Naive thymus-derived CD4-positive, alpha-beta T cell (primary cell): ENCODE measurements around the gene SNAPC4. TPM values are rescaled to one million over a fixed set of nuclear protein-coding genes. Genes with fewer than 3 reads are reported as not detected.

Source experiments
- ATAC-seq: fragments of 150-1000 bp; cut with Tn5 transposase; 2 replicates; pipeline ENCODE4 v1.10.0; 2021; ENCODE audit warnings: mild to moderate bottlenecking, moderate library complexity
- CTCF ChIA-PET: fragments of 350-600 bp; sonication (Branson Sonifier 250); formaldehyde crosslinking; loops from one replicate; lab custom pipeline; 2021; ENCODE audit warnings: antibody characterized with exemption; lab: Charles Lee
- POLR2A ChIA-PET: fragments of 350-600 bp; sonication (Branson Sonifier 250); formaldehyde crosslinking; loops from one replicate; lab custom pipeline; 2021; ENCODE audit warnings: antibody characterized with exemption, inconsistent platforms; lab: Charles Lee
- DNase-seq, 9 donors: peaks; one replicate each; pipeline versions ENCODE4 v3.0.0 to v3.0.0-alpha.2; 2020 to 2022; ENCODE audit warnings: mixed read lengths in 1 of 9
- H3K27ac ChIP-seq: one replicate; pipeline ENCODE4 v1.7.0; 2013; ENCODE audit warnings: mild to moderate bottlenecking, low read depth, low read length, moderate library complexity
- H3K27me3 ChIP-seq, 2 donors: one replicate each; pipeline ENCODE4 v1.7.0; 2013; ENCODE audit warnings: low read length in 2 of 2, mild to moderate bottlenecking in 2 of 2, moderate library complexity in 2 of 2; ENCODE audit not compliant: control insufficient read depth in 2 of 2, insufficient read depth in 2 of 2
- H3K36me3 ChIP-seq, 3 experiments: 1 replicate in 2 of 3; 2 replicates in 1 of 3; pipeline ENCODE4 v1.7.0; 2013; ENCODE audit warnings: low read length in 3 of 3, mild to moderate bottlenecking in 3 of 3, moderate library complexity in 1 of 3; ENCODE audit not compliant: insufficient read depth in 3 of 3, control insufficient read depth in 2 of 3
- H3K4me1 ChIP-seq, 2 donors: one replicate each; pipeline ENCODE4 v1.7.0; 2013; ENCODE audit warnings: low read length in 2 of 2, mild to moderate bottlenecking in 2 of 2, moderate library complexity in 1 of 2; ENCODE audit not compliant: control insufficient read depth in 2 of 2, insufficient read depth in 2 of 2
- H3K4me3 ChIP-seq: 2 replicates; pipeline ENCODE4 v1.7.0; 2013; ENCODE audit warnings: mild to moderate bottlenecking, low read length
- H3K9me3 ChIP-seq, 3 experiments: 1 replicate in 2 of 3; 2 replicates in 1 of 3; pipeline ENCODE4 v1.7.0; 2013; ENCODE audit warnings: low read length in 3 of 3; ENCODE audit not compliant: control insufficient read depth in 2 of 3
- H3K27ac Mint-ChIP-seq, 9 donors: one replicate each; pipeline ENCODE4 v1.8.0; 2020 to 2022; ENCODE audit warnings: mixed read lengths in 9 of 9, mild to moderate bottlenecking in 8 of 9, moderate library complexity in 5 of 9, inconsistent platforms in 2 of 9
- H3K27me3 Mint-ChIP-seq, 5 donors: one replicate each; pipeline ENCODE4 v1.8.0; 2021 to 2022; ENCODE audit warnings: mixed read lengths in 5 of 5, mild to moderate bottlenecking in 1 of 5
- H3K36me3 Mint-ChIP-seq, 5 donors: one replicate each; pipeline ENCODE4 v1.8.0; 2020 to 2022; ENCODE audit warnings: mixed read lengths in 5 of 5, mild to moderate bottlenecking in 3 of 5, inconsistent platforms in 1 of 5
- H3K4me1 Mint-ChIP-seq, 7 donors: one replicate each; pipeline ENCODE4 v1.8.0; 2020 to 2022; ENCODE audit warnings: mixed read lengths in 7 of 7, mild to moderate bottlenecking in 3 of 7, inconsistent platforms in 1 of 7
- H3K4me3 Mint-ChIP-seq, 10 donors: one replicate each; pipeline ENCODE4 v1.8.0; 2020 to 2022; ENCODE audit warnings: mild to moderate bottlenecking in 10 of 10, mixed read lengths in 10 of 10, moderate library complexity in 6 of 10, inconsistent platforms in 2 of 10
- H3K9me3 Mint-ChIP-seq, 11 donors: one replicate each; pipeline ENCODE4 v1.8.0; 2020 to 2022; ENCODE audit warnings: mixed read lengths in 11 of 11, mild to moderate bottlenecking in 4 of 11, inconsistent platforms in 1 of 11, moderate library complexity in 1 of 11
- intact Hi-C, 2 donors: fragments of 100-400 bp; cut with micrococcal nuclease; formaldehyde crosslinking; loops; one replicate each; pipeline ENCODE4 v1.15.1; 2023
- polyA plus RNA-seq, 2 donors: library from polyadenylated mRNA; unstranded; fragments of 300-500 nt; fragmentation: Illumina TruSeq; gene quantifications; one replicate each; pipeline ENCODE4 v1.2.3, GENCODE V29; 2021
- total RNA-seq, 6 experiments: library from RNA in 5 of 6; stranded (reverse) in 5 of 6; gene quantifications; 1 replicate in 5 of 6; 2 replicates in 1 of 6; pipeline ENCODE4 v1.2.3 and lab custom pipeline; 2021 to 2026

Gene SNAPC4
- total and polyA plus RNA-seq, 7 experiments from 2014 or later, result 1.2 to 16.3 (median 12.6) TPM

GRCh38 chr9:136358888-136359287 lies 41.1 kb downstream of the SNAPC4 start:
- ATAC-seq, result no peak
- H3K4me3 Mint-ChIP-seq, result no peak overlapping the region
- no peaks in the 10 kb centered on the region for H3K9me3 Mint-ChIP-seq
- no peaks in the 10 kb centered on the region for H3K27me3 Mint-ChIP-seq
- CTCF ChIA-PET, result no interaction called here
- POLR2A ChIA-PET, result no interaction called here
- H3K36me3 Mint-ChIP-seq, result no peaks in the 10 kb centered on the region
- H3K27me3 ChIP-seq, result no peaks in the 10 kb centered on the region
- no peak for DNase-seq
- peaks cover 0 to 29% (median 0%) of the 10 kb centered on the region in 3 experiments for H3K36me3 ChIP-seq
- H3K27ac Mint-ChIP-seq, result no peak overlapping the region
- no peak overlapping the region for H3K4me3 ChIP-seq
- no peaks in the 10 kb centered on the region for H3K9me3 ChIP-seq
- H3K4me1 ChIP-seq, result peaks cover 0 to 2% of the 10 kb centered on the region in 2 donors
- H3K27ac ChIP-seq, result no peak overlapping the region
- H3K4me1 Mint-ChIP-seq, result peaks cover 0 to 6% (median 0%) of the 10 kb centered on the region in 7 donors
- intact Hi-C loops, result no loop called here

GRCh38 chr9:136358016-136358415 lies 42.0 kb downstream of the SNAPC4 start:
- Mint-ChIP-seq H3K4me1 (peaks cover 0 to 6% (median 0%) of the 10 kb centered on the region in 7 donors), H3K9me3 (no peaks in the 10 kb centered on the region), H3K27ac (no peak overlapping the region), H3K36me3 (no peaks in the 10 kb centered on the region), H3K27me3 (no peaks in the 10 kb centered on the region), H3K4me3 (no peak overlapping the region)
- no peaks in the 10 kb centered on the region for H3K9me3 ChIP-seq
- H3K27ac ChIP-seq, result no peak overlapping the region
- intact Hi-C loops, result no loop called here
- ChIA-PET POLR2A (no interaction called here), CTCF (no interaction called here)
- H3K36me3 ChIP-seq, result peaks cover 0 to 29% (median 0%) of the 10 kb centered on the region in 3 experiments
- no peaks in the 10 kb centered on the region for H3K4me1 ChIP-seq
- DNase-seq, result no peak
- no peaks in the 10 kb centered on the region for H3K27me3 ChIP-seq
- ATAC-seq, result no peak
- no peak overlapping the region for H3K4me3 ChIP-seq

- ChIA-PET CTCF (no interaction called here), POLR2A (no interaction called here)
- H3K27ac ChIP-seq, result no peak overlapping the region
- ATAC-seq (no peak), DNase-seq (no peak)
- peaks cover 0 to 2% (median 0%) of the 10 kb centered on the region in 7 donors for H3K4me1 Mint-ChIP-seq
- H3K36me3 ChIP-seq, result peaks cover 0 to 29% (median 0%) of the 10 kb centered on the region in 3 experiments
- no peaks in the 10 kb centered on the region for H3K9me3 Mint-ChIP-seq
- no peak overlapping the region for H3K27ac Mint-ChIP-seq
- no peaks in the 10 kb centered on the region for H3K36me3 Mint-ChIP-seq
- H3K4me1 ChIP-seq, result no peaks in the 10 kb centered on the region
- intact Hi-C loops, result no loop called here
- H3K27me3 Mint-ChIP-seq, result no peaks in the 10 kb centered on the region
- H3K27me3 ChIP-seq, result no peaks in the 10 kb centered on the region
- H3K4me3 Mint-ChIP-seq, result no peak overlapping the region
- no peaks in the 10 kb centered on the region for H3K9me3 ChIP-seq
- H3K4me3 ChIP-seq, result no peak overlapping the region
Measured at GRCh38 chr9:136357202-136357725, 42.7 kb downstream of the SNAPC4 start.

- Mint-ChIP-seq H3K4me1 (peaks cover 0 to 2% (median 0%) of the 10 kb centered on the region in 7 donors), H3K4me3 (no peak overlapping the region), H3K27ac (no peak overlapping the region), H3K9me3 (no peaks in the 10 kb centered on the region), H3K36me3 (no peaks in the 10 kb centered on the region), H3K27me3 (no peaks in the 10 kb centered on the region)
- Histone ChIP-seq H3K27ac (no peak overlapping the region), H3K36me3 (peaks cover 0 to 23% (median 0%) of the 10 kb centered on the region in 3 experiments), H3K27me3 (no peaks in the 10 kb centered on the region), H3K9me3 (no peaks in the 10 kb centered on the region), H3K4me3 (no peak overlapping the region), H3K4me1 (no peaks in the 10 kb centered on the region)
- ChIA-PET CTCF (no interaction called here), POLR2A (no interaction called here)
- intact Hi-C loops, result no loop called here
- ATAC-seq (no peak), DNase-seq (no peak)
Measured at GRCh38 chr9:136355616-136356557, 44.1 kb downstream of the SNAPC4 start.

- H3K27me3 Mint-ChIP-seq, result no peaks in the 10 kb centered on the region
- CTCF ChIA-PET, result no interaction called here
- no peak overlapping the region for H3K27ac ChIP-seq
Measured at GRCh38 chr9:136354592-136355085, 45.3 kb downstream of the SNAPC4 start.

GRCh38 chr9:136353757-136354488 lies 46.0 kb downstream of the SNAPC4 start:
- no peak for DNase-seq
- Mint-ChIP-seq H3K36me3 (no peaks in the 10 kb centered on the region), H3K27me3 (no peaks in the 10 kb centered on the region), H3K27ac (no peak overlapping the region), H3K4me3 (no peak overlapping the region), H3K9me3 (no peaks in the 10 kb centered on the region), H3K4me1 (peaks cover 0 to 2% (median 0%) of the 10 kb centered on the region in 7 donors)
- no peak for ATAC-seq
- H3K27me3 ChIP-seq, result no peaks in the 10 kb centered on the region
- no peak overlapping the region for H3K27ac ChIP-seq
- no peaks in the 10 kb centered on the region for H3K4me1 ChIP-seq
- ChIA-PET POLR2A (no interaction called here), CTCF (no interaction called here)
- H3K36me3 ChIP-seq, result peaks cover 0 to 4% (median 0%) of the 10 kb centered on the region in 3 experiments
- no peaks in the 10 kb centered on the region for H3K9me3 ChIP-seq
- H3K4me3 ChIP-seq, result no peak overlapping the region
- intact Hi-C loops, result no loop called here

More at GRCh38 chr9:136354592-136355085, 45.3 kb downstream of the SNAPC4 start:
- Mint-ChIP-seq H3K9me3 (no peaks in the 10 kb centered on the region), H3K4me3 (no peak overlapping the region), H3K4me1 (peaks cover 0 to 2% (median 0%) of the 10 kb centered on the region in 7 donors), H3K27ac (peak overlapping the region in 1 of 9 donors; percentile 55), H3K36me3 (no peaks in the 10 kb centered on the region)
- intact Hi-C loops, result no loop called here
- peaks cover 0 to 11% (median 0%) of the 10 kb centered on the region in 3 experiments for H3K36me3 ChIP-seq
- ATAC-seq (no peak), DNase-seq (no peak)
- POLR2A ChIA-PET, result no interaction called here
- H3K4me1 ChIP-seq, result no peaks in the 10 kb centered on the region
- H3K9me3 ChIP-seq, result no peaks in the 10 kb centered on the region
- no peak overlapping the region for H3K4me3 ChIP-seq
- no peaks in the 10 kb centered on the region for H3K27me3 ChIP-seq
